IMR-90 (cell line): ENCODE results near the gene STT3A. TPM values are rescaled to one million over a fixed set of nuclear protein-coding genes. Genes with fewer than 3 reads are reported as not detected.

Experiments used
- ATAC-seq: fragments of 200-7000 bp; cut with Tn5 transposase; 2 replicates; pipeline ENCODE4 v1.9.1; 2020; ENCODE audit warnings: low read depth, mild to moderate bottlenecking, moderate library complexity
- BruUV-seq: library from RNA; stranded (reverse); fragments of 400-500 nt; replicated peaks from 2 replicates; lab custom pipeline; 2021; lab: Mats Ljungman, UMichigan
- CTCF ChIA-PET: fragments of 300-600 bp; formaldehyde crosslinking; extraction: SDS; loops from one replicate; lab custom pipeline; 2021; ENCODE audit warnings: antibody characterized with exemption; lab: Yijun Ruan, JAX
- POLR2A ChIA-PET: fragments of 300-600 bp; sonication (Branson Sonifier 250); formaldehyde crosslinking; loops from one replicate; lab custom pipeline; 2022; ENCODE audit warnings: antibody characterized with exemption; ENCODE audit not compliant: unreplicated experiment; lab: Charles Lee
- DNase-seq: peaks from one replicate; pipeline ENCODE4 v3.0.0; 2013
- H2AFZ ChIP-seq: replicated peaks from 2 replicates; pipeline ENCODE3; 2013; ENCODE audit warnings: low read length, mild to moderate bottlenecking; ENCODE audit not compliant: poor library complexity
- H2AK5ac ChIP-seq: 2 replicates; pipeline ENCODE4 v1.6.1; 2013; ENCODE audit warnings: low read depth, low read length, inconsistent platforms
- H2AK9ac ChIP-seq: replicated peaks from 2 replicates; pipeline ENCODE3; 2013; ENCODE audit warnings: mild to moderate bottlenecking, low read depth, low read length, moderate library complexity; ENCODE audit not compliant: poor library complexity
- H2BK120ac ChIP-seq: 2 replicates; pipeline ENCODE4 v1.6.1; 2013; ENCODE audit warnings: low read depth, low read length, inconsistent platforms
- H2BK15ac ChIP-seq: 3 replicates; pipeline ENCODE4 v1.6.1; 2013; ENCODE audit warnings: low read depth, low read length, inconsistent platforms
- H2BK20ac ChIP-seq: 2 replicates; pipeline ENCODE4 v1.6.1; 2013; ENCODE audit warnings: low read depth, mild to moderate bottlenecking, inconsistent platforms, low read length, moderate library complexity
- H2BK5ac ChIP-seq: 2 replicates; pipeline ENCODE4 v1.6.1; 2013; ENCODE audit warnings: mild to moderate bottlenecking, low read depth, low read length, inconsistent platforms; ENCODE audit not compliant: poor library complexity, severe bottlenecking
- H3K14ac ChIP-seq: replicated peaks from 2 replicates; pipeline ENCODE4 v1.6.1; 2013; ENCODE audit warnings: low read depth, low read length, inconsistent platforms
- H3K18ac ChIP-seq: 2 replicates; pipeline ENCODE4 v1.6.1; 2013; ENCODE audit warnings: low read depth, low read length, control low read depth
- H3K23ac ChIP-seq: 2 replicates; pipeline ENCODE4 v1.6.1; 2013; ENCODE audit warnings: low read depth, low read length, inconsistent platforms
- H3K27ac ChIP-seq: 2 replicates; pipeline ENCODE4 v1.5.1; 2013; ENCODE audit warnings: mild to moderate bottlenecking, control low read depth, low read length; ENCODE audit not compliant: insufficient read depth
- H3K27me3 ChIP-seq: 2 replicates; pipeline ENCODE4 v1.6.1; 2013; ENCODE audit warnings: low read length; ENCODE audit not compliant: control insufficient read depth, insufficient read depth
- H3K36me3 ChIP-seq: 2 replicates; pipeline ENCODE4 v1.6.1; 2013; ENCODE audit warnings: low read length, mixed read lengths; ENCODE audit not compliant: control insufficient read depth, insufficient read depth
- H3K4ac ChIP-seq: 2 replicates; pipeline ENCODE4 v1.6.1; 2013; ENCODE audit warnings: low read depth, low read length, inconsistent platforms
- H3K4me1 ChIP-seq: 2 replicates; pipeline ENCODE4 v1.6.1; 2013; ENCODE audit warnings: low read length, mixed read lengths; ENCODE audit not compliant: control insufficient read depth, insufficient read depth
- H3K4me2 ChIP-seq: 2 replicates; pipeline ENCODE4 v1.6.1; 2013; ENCODE audit warnings: low read depth, mild to moderate bottlenecking, control low read depth, low read length, moderate library complexity
- H3K4me3 ChIP-seq: 2 replicates; pipeline ENCODE4 v1.5.1; 2013; ENCODE audit warnings: low read depth, mild to moderate bottlenecking, control low read depth, low read length, moderate library complexity; ENCODE audit not compliant: insufficient read depth
- H3K56ac ChIP-seq: 2 replicates; pipeline ENCODE4 v1.6.1; 2013; ENCODE audit warnings: low read length, inconsistent platforms; ENCODE audit not compliant: insufficient read depth; ENCODE audit errors: extremely low read depth
- H3K79me1 ChIP-seq, 2 experiments: 2 replicates each; pipeline ENCODE4 v1.6.1; 2013; ENCODE audit warnings: low read length in 2 of 2, inconsistent platforms in 1 of 2, low read depth in 1 of 2
- H3K9ac ChIP-seq: 2 replicates; pipeline ENCODE4 v1.6.1; 2013; ENCODE audit warnings: low read depth, low read length, control low read depth
- H3K9me1 ChIP-seq: 2 replicates; pipeline ENCODE4 v1.6.1; 2013; ENCODE audit warnings: low read length, inconsistent platforms; ENCODE audit not compliant: insufficient read depth
- H3K9me3 ChIP-seq: 2 replicates; pipeline ENCODE4 v1.6.1; 2013; ENCODE audit warnings: low read length; ENCODE audit not compliant: control insufficient read depth, insufficient read depth
- H4K20me1 ChIP-seq: 2 replicates; pipeline ENCODE4 v1.6.1; 2013; ENCODE audit warnings: low read length, inconsistent platforms; ENCODE audit not compliant: insufficient read depth
- H4K5ac ChIP-seq: 2 replicates; pipeline ENCODE4 v1.6.1; 2013; ENCODE audit warnings: mild to moderate bottlenecking, low read depth, low read length, control low read depth
- H4K8ac ChIP-seq, 2 experiments: 2 replicates each; pipeline ENCODE4 v1.6.1; 2013; ENCODE audit warnings: low read depth in 2 of 2, low read length in 2 of 2, control low read depth in 1 of 2, inconsistent platforms in 1 of 2
- H4K91ac ChIP-seq: 2 replicates; pipeline ENCODE4 v1.6.1; 2013; ENCODE audit warnings: low read depth, low read length, inconsistent platforms; ENCODE audit not compliant: insufficient read depth
- BHLHE40 ChIP-seq: fragments of 150-350 bp; IDR thresholded peaks from 2 replicates; pipeline ENCODE4 v1.6.1; 2016; ENCODE audit warnings: mild to moderate bottlenecking, low read depth, low read length
- CEBPB ChIP-seq: IDR thresholded peaks from 2 replicates; pipeline ENCODE4 v1.6.1; 2012; ENCODE audit warnings: low read depth, low read length, improper control_type of control experiment
- CHD1 ChIP-seq: IDR thresholded peaks from 2 replicates; pipeline ENCODE4 v1.6.1; 2012; ENCODE audit warnings: low read depth, low read length, improper control_type of control experiment
- CTCF ChIP-seq: conservative IDR thresholded peaks from 2 replicates; pipeline ENCODE4 v1.5.1; 2012; ENCODE audit warnings: mild to moderate bottlenecking, low read depth, low read length, improper control_type of control experiment
- ELK1 ChIP-seq: fragments of 150-350 bp; IDR thresholded peaks from 2 replicates; pipeline ENCODE4 v1.6.1; 2016; ENCODE audit warnings: low read depth, mild to moderate bottlenecking, low read length, moderate library complexity, borderline replicate concordance
- FOS ChIP-seq: fragments of 150-350 bp; IDR thresholded peaks from 2 replicates; pipeline ENCODE4 v1.6.1; 2016; ENCODE audit warnings: low read depth, low read length
- MAFK ChIP-seq: IDR thresholded peaks from 2 replicates; pipeline ENCODE4 v1.6.1; 2012; ENCODE audit warnings: low read depth, low read length, improper control_type of control experiment
- MAZ ChIP-seq: IDR thresholded peaks from 2 replicates; pipeline ENCODE4 v1.6.1; 2012; ENCODE audit warnings: low read depth, mild to moderate bottlenecking, low read length, improper control_type of control experiment, moderate library complexity, borderline replicate concordance
- MXI1 ChIP-seq: IDR thresholded peaks from 2 replicates; pipeline ENCODE4 v1.6.1; 2012; ENCODE audit warnings: low read depth, mild to moderate bottlenecking, low read length, moderate library complexity, borderline replicate concordance
- NFE2L2 ChIP-seq: fragments of 150-350 bp; IDR thresholded peaks from 2 replicates; pipeline ENCODE4 v1.6.1; 2016; ENCODE audit warnings: low read depth, mild to moderate bottlenecking, low read length
- POLR2A ChIP-seq: IDR thresholded peaks from 2 replicates; pipeline ENCODE4 v1.6.1; 2012; ENCODE audit warnings: mild to moderate bottlenecking, low read depth, low read length
- RAD21 ChIP-seq: IDR thresholded peaks from 2 replicates; pipeline ENCODE4 v1.6.1; 2012; ENCODE audit warnings: low read length, improper control_type of control experiment
- RCOR1 ChIP-seq: IDR thresholded peaks from 2 replicates; pipeline ENCODE4 v1.6.1; 2012; ENCODE audit warnings: mild to moderate bottlenecking, low read length, improper control_type of control experiment; ENCODE audit not compliant: insufficient replicate concordance
- RFX5 ChIP-seq: IDR thresholded peaks from 2 replicates; pipeline ENCODE4 v1.8.0; 2012; ENCODE audit warnings: low read depth, mild to moderate bottlenecking, low read length, moderate library complexity
- USF2 ChIP-seq: fragments of 150-350 bp; IDR thresholded peaks from 2 replicates; pipeline ENCODE4 v1.6.1; 2017; ENCODE audit warnings: mild to moderate bottlenecking, antibody characterized with exemption, low read length, low read depth
- dilution Hi-C: fragments of 300-500 bp; cut with HindIII; formaldehyde crosslinking; loops from one replicate; pipeline ENCODE4 v1.14.3; 2018; ENCODE audit warnings: low sequenced_read_pairs; ENCODE audit not compliant: unreplicated experiment
- in situ Hi-C: fragments of 300-500 bp; cut with MboI; formaldehyde crosslinking; loops from 3 replicates; pipeline ENCODE4 v1.14.3; 2019; ENCODE audit warnings: low sequenced_read_pairs, inconsistent platforms, mixed read lengths
- intact Hi-C: fragments of 100-400 bp; cut with micrococcal nuclease; formaldehyde crosslinking; loops from 2 replicates; pipeline ENCODE4 v1.10.0; 2022
- polyA plus RNA-seq, 3 experiments: library from polyadenylated mRNA; depleted of rRNA; stranded (reverse); fragments of >200 nt; gene quantifications; 2 replicates each; pipeline ENCODE4 v1.2.3, GENCODE V29; 2012; ENCODE audit warnings: low replicate concordance in 1 of 3
- total RNA-seq: library from RNA; depleted of rRNA; stranded (reverse); fragments of >200 nt; gene quantifications from 2 replicates; pipeline ENCODE4 v1.2.3, GENCODE V29; 2012

The STT3A gene
- total and polyA plus RNA-seq, 2 of the 4 experiments (the other 2 are of a cell fraction) = 180 to 387 TPM

- DNase-seq (no peak), ATAC-seq (no peak)
- H4K5ac ChIP-seq = no peak overlapping the region
- no peak overlapping the region for H3K9ac ChIP-seq
- no peak overlapping the region for H3K4ac ChIP-seq
- H2AFZ ChIP-seq = no peak overlapping the region
- no peak overlapping the region for H2AK5ac ChIP-seq
- H4K8ac ChIP-seq = no peak overlapping the region
- H2AK9ac ChIP-seq = no peak overlapping the region
- no peak overlapping the region for H3K56ac ChIP-seq
- H3K27ac ChIP-seq = no peak overlapping the region
- peaks cover 5% of the 10 kb centered on the region for H3K4me1 ChIP-seq
- in situ Hi-C loops = no loop called here
- H3K9me1 ChIP-seq = peaks cover 3% of the 10 kb centered on the region
- H3K27me3 ChIP-seq = no peaks in the 10 kb centered on the region
- H3K36me3 ChIP-seq = peaks cover 53% of the 10 kb centered on the region
- no peak overlapping the region for H3K14ac ChIP-seq
- CTCF ChIA-PET = no interaction called here
- TF ChIP-seq CEBPB = no peak
- no peak for TF ChIP-seq MAZ
- TF ChIP-seq USF2 = no peak
- no peak for TF ChIP-seq MXI1
- TF ChIP-seq ELK1 = no peak
- no peak for TF ChIP-seq FOS
- TF ChIP-seq CHD1 = no peak
- no peak for TF ChIP-seq POLR2A
- no peak for TF ChIP-seq RAD21
- TF ChIP-seq NFE2L2 = no peak
- no peak for TF ChIP-seq RFX5
- no peak for TF ChIP-seq MAFK
- TF ChIP-seq CTCF = no peak
- TF ChIP-seq RCOR1 = no peak
- no peak for TF ChIP-seq BHLHE40
- intact Hi-C loops = no loop called here
- no peak overlapping the region for H4K91ac ChIP-seq
- no peak overlapping the region for H3K23ac ChIP-seq
- peaks cover 3% of the 10 kb centered on the region; the same call in 1 of the 2 replicates for H4K20me1 ChIP-seq
- H3K79me1 ChIP-seq = peaks cover 26 to 33% of the 10 kb centered on the region in 2 experiments
- no peak overlapping the region for H3K18ac ChIP-seq
- H2BK120ac ChIP-seq = no peak overlapping the region
- no peak overlapping the region for H2BK15ac ChIP-seq
- no peak overlapping the region for H2BK20ac ChIP-seq
- no peak overlapping the region for H3K4me2 ChIP-seq
- H3K9me3 ChIP-seq = no peaks in the 10 kb centered on the region
- POLR2A ChIA-PET = no interaction called here
- dilution Hi-C loops = no loop called here
- H2BK5ac ChIP-seq = no peak overlapping the region
- BruUV-seq = no TSS peak
- H3K4me3 ChIP-seq = no peak overlapping the region
Observed at GRCh38 chr11:125605417-125605816, 12.8 kb downstream of the STT3A start.
